ENCODE data around the gene AKAP17A.

DNA sequence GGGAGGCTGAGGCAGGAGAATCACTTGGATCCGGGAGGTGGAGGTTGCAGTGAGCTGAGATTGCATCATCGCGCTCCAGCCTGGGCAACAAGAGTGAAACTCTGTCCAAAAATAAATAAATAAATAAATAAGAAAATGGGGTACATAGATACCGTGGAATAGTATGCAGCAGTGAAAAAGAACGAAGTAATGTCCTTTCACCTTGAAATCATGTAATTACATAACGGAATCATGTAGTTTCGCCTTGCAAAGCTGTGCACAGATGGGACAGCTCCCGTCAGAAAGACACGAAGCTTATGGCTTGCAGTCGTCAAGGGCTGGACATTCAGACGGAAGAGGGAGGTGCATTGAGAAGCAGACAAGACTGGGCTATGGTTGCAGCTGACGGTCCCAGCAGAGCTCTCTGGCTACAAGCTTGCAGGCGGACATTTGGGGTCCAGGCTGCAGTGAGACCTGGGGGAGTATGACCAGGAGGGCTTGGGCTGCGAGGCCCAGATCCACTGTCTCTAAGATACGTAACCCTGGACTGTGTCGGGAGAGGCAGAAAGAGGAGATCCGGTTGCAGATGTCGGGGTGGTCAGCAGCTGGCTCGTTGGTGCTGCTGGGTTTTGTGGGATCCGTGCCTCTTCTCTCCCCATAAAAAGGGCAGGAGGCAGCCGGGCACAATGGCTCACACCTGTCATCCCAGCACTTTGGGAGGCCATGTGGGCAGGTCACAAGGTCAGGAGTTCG lies 48.2 kb upstream of the AKAP17A start:
- TF ChIP-seq CTCF (IDR thresholded peaks at IDR 0.05; ENCODE audit: insufficient read depth, low read length, poor library complexity, severe bottlenecking) (no peak), EZH2phosphoT487 (conservative IDR thresholded peaks at IDR 0.05; ENCODE audit: low read length) (no peak)

All from SU-DHL-6 (cell line).